DMS53 (cell line): ENCODE results near the gene SLIT3.

ENCODE experiments used
- DNase-seq: peaks from one replicate; lab custom pipeline; 2025; lab: John Stamatoyannopoulos, UW

SLIT3 gene

DNA sequence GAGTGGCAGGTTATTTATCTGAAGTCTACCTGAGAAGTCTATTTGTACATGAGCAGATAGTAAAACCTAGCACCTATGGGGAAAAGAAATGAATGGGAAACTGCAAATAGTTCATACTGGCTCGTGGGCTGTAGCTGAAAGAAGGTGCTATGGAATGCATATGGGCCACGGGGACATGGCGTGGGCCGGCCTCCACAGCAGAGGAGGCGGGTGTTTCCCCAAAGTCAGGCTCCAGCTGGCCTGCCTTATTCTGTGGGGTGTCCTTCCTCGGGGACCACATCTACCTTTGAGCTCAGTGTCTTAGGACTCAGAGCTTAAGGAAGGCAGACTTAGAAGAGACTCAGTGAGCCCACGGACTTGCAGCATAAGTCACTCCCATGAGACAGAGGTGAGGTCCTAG lies 371.3 kb downstream of the SLIT3 start:
- DNase-seq = no peak

DNA sequence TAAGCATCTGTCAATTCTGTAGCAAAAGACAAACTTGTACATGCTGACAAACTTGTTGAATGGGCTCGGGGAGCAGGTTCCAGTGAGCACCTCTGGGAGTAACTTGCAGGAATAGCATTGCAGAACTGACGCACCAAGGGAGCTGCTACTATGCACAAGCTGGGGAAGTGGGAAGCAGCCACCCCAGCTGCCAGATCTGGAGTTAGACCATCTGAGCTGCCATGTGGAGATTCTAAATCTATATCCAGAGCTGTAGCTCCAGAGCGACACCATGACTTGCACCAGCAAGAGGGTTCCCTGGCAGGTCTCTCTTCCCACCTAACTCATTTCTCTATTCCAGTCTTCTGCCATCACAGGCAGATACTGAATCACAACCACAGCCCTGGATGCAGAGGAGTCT lies 375.8 kb downstream of the SLIT3 start:
- DNase-seq = no peak

DNA sequence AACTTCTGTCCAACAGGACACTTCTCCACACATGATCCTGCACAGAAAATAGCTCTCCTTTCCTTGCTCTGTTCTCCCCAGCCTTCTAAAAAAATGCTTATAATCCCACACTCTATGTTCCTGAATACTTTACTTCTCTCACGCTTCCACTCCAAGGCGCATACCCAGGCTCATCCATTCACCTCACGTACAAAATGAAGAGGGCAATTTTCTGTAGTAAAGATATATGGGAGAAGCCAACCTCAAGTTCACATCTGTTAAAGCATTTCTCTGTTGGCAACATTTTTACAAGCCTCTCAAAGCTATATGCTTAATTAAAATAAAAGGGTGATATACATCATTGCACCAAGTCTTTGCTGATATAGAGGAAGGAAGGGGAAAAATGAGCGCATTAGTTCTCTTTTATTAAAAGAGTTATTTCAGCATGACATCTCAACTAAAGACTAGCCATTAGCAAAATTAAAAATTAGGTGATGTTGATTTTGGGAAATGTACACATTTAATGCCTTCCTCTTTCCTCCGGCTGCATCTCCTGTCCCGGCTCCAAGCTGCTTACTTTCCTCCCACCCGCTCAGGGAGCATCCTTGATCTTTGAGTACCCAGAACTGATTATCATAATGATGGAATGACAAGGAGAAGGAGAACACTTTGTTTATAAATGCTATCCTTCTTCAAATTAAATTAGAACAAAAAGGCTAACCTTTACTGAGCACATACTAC lies 379.6 kb downstream of the SLIT3 start:
- DNase-seq = no peak

DNA sequence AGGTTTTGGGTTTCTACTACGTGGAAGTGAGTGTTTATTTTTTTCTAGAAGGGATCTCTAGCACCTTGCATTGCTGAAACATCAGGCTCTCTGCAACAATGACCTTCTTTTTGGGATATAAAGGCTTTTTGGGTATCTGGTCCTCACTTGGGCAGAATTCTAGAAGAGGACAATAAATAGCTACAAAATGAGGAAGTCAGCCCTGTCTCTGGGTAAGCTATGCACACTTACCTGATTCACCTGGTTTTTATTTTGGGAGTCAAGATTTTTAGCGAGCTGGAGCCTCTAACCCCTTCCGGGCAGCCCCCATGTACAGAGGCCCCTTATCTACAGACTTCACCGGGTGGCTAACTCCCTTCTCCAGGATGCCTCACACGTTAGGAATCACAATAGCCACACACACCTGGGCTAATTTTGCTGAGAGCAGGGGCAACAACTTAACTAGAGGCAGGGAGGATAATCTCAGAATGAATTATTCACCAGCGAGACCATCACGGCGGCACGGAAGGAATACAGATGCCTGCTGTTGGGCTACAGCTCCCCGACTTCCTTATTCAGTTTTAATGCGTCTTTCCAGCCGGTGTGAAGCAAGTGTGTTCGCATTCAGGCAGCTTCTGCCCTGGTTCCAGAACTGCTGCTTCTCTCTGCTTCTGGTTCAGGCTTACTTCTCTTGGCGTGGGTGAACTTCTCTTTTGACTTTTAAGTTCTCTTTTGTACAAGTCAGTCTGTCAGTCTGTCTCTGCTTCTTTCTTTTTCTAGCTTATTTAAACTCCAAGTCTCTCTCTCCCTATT lies 380.7 kb downstream of the SLIT3 start:
- DNase-seq = no peak

DNA sequence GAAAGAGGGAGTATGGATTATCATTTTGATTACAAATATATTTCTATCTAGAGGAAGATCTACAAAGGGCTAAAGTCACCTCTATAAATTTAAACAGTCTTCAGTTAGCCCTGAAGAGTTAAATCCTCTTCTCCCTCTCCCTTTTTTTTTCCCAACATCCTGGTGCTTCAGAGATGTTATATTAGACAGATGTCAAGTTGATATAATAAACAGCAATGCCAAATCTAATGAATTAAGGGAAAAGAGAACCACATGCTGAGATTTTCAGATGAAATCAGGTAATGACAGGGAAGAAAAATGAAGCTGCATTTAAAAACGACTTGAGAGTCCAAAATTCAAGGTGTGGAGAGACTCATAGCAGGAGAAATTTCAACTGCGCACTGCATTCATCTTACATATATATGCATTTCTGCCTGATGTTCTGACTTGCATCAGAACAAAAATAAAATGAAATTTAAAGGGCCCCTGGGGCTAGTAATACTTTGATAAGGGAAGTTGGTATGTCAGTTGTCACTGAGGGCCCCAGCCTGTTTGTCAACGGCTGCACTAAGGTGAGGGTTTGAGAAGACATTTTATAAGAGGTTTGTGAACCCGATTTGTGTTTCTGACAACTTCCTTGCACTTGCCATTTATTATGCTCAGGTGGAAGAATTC lies 382.9 kb downstream of the SLIT3 start:
- DNase-seq = no peak

DNA sequence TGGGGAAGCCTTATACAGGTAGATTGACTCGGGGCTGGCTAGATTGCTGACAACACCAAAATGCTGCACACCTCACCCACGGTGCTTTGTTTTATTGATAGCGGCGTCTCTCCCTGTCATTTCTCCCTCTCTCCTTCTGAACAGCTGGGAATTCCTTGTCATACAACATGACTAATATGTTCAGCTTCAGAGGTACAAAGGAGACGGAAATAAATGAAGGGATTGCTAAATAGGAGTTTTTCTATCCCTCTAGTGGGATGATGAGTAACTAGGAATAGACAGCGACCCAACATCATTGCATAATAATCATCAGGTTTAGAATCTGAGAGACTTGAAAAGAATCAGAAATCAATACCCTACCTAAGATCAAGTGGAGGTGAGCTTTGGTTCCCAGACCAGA lies 384.1 kb downstream of the SLIT3 start:
- no peak for DNase-seq

DNA sequence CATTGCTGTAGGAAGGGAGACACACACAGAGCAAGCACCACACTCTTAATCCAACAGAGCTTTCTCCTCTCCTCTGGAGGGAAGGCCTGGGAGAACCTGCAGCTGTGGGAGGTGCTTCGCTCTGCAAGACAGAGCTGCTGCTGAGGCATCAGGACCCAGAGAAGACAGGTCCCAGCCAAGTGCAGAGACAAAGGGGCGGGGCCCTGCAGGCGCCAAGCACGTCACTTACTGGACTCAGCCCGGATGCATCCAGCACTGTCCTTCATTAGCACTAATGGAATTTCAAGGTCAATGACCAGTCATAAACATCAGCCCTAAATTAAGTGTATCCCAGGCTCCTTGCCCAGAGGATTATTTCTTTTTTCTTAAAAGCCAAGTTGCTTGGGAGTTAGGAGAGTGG lies 384.7 kb downstream of the SLIT3 start:
- DNase-seq = no peak

DNA sequence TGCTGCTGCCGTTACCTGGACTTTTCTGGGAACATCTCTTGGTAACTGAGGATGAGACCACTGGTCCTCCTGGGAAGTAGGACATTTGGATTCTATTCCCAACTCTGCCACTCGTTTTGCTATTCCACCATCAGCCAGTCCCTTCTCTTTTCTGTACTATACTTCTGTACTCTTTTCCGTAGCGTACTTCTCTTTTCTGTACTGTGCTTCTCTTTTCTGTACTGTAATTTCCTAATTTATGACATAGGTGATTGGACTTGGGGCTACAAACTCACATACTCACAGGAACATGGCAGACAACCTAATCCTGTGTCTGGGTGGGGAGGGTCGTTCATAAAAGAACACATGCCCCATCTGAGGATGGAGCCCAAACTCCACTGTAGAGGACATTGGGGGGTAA lies 386.4 kb downstream of the SLIT3 start:
- no peak for DNase-seq

DNA sequence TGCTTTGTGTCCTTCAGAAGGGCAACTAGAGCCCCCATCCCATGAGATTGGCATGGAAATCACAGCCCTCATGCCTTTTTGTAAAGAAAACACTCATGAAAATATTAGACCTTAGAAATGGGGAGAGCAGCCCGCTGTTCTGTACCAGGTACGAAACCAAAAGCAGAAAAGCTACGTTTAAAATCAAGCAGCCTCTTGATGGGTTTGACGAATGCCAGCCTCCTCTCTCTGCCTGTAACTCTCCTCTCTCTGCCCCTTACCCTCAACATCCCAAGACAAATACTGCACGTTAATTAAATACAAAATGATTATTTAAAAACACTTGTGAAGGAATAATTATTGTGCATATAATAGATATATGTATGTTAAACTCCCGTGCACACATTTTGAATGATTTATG lies 390.1 kb downstream of the SLIT3 start:
- no peak for DNase-seq

DNA sequence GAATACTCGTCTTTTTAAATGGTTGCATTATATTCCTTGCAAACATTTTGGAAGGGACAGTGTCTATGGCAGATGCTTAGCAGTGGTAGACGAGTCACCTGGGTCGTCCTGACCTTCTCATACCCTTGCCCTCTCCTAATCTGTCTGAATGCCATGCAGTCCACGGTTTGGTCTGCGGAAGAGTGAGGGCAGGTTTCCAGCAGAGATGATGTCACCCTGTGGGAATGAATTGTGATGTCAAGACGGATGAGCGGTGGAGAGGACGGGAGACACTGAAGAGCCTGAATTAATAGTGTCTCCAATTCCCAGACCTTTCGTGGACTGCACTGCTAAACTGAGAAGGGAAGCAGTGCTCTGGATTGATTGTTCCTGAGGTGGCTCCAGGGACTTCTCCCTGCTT lies 392.7 kb downstream of the SLIT3 start:
- no peak for DNase-seq

DNA sequence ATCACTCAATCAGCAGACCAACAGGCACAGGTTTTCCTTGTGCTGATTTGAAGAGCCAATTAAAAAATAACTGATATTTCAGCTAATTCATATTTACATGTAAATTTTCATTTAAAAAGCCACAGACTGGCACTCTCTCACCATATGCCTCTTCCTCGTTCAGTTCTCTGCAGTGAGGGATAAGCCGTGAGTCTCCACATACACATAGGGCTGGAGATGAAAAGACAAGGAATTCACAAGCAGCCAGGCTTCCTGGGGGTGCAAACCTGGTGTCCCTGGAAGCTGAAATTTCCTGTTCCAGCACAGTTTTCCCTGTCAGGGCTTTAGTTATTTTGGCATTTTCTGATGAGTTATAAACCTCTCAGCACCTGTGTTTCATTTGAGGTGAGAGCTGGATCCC lies 397.9 kb downstream of the SLIT3 start:
- DNase-seq = no peak

DNA sequence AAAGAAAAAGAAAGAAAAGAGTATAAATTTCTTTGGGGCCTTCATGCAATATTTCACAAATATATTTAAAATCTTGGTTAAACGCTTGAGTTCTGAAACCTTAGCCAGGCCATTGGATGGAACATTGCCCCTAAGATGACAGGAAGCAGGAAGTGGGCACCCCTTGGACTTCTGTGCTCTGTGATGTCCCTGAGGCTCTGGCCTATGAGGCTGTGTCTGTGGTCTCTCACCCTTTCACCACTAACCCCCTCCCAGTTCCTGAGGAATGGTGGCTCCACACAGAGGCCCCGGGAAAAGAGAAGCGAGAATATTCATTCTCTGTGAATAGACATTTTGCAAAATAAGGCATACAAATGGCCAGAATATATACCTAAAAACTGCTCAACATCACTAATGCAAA lies 401.3 kb downstream of the SLIT3 start:
- no peak for DNase-seq

DNA sequence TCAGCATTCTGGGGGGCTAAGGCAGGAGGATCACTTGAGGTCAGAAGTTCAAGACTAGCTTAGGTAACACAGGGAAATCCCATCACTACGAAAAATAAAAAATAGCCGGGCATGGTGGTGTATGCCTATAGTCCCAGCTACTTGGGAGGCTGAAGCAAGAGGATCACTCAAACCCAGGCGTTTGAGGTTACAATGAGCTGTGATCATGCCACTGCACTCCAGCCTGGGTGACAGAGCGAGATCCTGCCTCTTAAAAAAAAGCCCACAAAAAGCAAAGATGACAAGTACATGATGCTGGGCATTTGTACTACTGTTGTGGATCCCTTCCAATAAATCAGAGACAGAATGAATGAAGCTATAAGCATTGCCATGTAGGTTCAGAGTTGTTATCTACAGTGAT lies 401.7 kb downstream of the SLIT3 start:
- no peak for DNase-seq

DNA sequence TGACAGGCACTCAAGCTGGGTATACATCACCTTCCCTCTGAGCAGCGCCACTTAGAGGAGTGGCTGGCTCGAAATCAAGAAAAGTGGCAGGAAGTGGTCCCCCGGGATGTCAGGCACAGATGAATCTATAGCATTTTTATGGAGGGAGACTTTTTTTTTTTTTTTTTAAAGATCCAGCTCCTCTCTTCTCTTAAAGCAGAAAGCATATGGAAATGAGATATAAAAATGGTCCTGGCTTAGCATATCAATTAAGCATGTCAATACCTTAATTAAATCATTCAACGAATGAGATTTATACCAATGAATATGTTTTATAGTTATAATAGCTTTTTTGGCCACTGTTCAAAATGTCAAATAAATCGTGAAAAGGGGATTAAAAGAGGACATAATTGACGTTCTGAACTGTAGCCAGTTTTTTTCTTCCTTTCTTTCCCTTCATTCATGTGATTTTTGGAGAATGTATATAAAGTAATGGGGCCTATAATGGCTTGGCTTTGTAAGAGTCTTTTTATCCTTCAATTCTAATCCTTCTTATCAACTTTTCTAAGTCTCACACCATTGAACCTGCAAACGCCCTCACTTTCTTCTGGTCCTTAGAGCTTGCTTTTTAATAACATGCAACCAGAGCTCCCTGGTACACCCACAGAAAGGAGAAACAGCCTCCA lies 402.6 kb downstream of the SLIT3 start:
- DNase-seq = no peak

DNA sequence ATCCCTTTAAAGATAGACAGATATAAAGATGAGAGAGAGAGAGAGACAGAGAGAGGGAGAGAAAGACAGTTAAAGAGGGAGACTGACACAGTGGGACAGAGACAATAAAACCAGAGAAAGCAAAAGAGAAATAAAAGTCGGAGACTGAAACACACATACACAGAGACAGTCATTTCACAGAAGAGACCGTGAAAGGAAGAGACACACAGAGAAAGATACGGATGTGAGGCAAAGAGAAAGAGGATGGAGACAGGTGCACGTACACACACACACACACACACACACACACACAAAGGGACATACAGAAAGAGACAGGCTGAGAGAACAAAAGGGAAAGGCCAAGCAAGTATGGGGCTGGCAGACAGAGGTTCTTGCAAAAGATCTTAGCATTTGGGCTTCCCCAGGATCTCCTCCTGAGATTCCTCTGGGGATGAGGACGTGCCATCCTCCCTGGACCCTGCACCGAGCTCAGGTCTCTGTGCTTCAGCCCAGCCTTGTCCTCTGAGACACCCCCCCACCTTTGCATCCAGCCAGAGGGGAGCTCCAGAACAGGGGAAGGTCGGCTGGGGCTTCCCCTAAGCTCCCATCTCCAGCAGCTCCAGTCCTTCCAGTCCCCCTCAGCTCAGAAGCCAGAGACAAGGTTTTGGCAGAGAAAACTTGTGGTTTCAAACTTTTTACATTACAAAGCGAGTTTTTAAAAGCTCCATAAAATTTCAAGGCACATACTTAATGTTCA lies 403.4 kb downstream of the SLIT3 start:
- no peak for DNase-seq

DNA sequence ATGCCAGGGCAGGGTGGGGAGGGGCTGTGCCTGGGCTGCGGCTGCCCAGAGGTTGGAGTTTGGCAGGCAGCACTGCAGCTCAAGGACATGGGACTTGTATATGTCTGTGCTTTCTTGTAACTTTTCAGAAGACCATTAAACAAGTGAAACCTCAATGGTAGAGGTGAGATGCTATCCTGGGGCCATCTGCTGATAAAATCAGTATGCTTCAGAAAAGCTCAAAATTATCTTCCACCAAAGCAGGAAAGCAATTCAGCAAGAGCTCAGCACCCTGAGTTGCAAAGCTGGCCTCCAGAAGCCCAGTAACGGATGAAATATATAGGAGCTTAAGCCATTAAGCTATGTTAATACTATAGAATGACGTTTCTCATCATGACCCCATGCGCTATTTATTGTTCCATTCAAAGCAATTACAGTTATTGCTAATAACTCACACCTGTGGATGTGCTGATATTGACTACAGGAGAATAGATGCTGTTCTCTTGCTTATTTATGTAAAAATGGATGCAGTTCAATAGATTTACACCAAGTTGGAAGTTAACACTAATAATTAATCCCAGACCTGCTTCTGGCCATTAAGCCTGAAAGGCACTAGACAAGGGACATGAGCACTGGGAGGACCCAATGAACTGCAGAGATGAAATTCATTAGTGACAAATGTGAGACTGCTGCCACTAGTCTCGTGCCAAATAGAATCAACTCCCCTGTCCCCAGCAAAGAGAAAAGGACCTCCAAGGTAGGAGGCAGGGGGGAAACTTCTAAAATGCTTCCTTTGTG lies 405.5 kb downstream of the SLIT3 start:
- DNase-seq = no peak

DNA sequence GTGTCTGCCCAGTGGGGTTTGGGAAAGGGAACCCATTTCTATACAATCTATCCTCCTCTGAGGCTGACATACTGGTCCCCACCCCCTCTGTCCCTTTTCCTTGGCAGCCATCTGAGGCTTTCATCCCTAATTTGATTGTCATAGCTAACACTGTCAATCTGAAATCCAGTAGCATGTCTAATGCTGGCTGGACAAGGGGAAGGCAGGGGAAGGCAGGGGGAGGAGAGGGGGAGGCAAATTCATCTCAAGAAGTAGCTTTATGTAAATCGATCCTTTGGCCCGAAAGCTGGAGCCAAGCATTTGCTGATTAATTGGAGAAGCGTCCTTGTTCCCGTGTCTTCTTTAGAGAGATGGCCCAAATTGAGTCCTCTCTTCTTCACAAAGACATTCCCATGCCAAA lies 407.7 kb downstream of the SLIT3 start:
- no peak for DNase-seq

DNA sequence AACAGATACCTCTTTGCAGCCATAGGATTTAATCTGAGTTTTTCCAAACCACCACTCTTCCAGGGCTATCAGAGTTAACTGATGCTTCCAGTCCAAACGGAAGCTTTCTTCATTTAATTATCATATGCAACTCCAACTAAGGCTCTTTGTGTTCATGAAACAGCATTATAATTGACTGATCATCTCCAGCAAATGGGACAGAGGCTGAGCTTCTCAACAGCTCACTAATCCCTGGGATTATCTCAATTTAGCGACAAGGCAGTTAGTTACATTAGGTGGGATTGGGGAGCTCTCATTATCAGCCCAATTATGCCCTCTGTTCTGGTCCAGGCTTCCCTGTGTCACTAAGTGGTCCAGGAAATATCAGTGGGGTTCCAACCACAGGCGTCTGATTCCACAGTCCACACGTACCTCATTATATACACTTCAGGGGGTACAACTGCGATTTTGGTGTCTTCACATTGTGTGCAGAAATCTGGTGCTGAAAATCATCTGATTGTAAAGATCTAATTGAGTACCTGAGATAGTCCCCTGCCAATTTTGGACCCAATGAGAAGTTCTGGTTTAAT lies 408.2 kb downstream of the SLIT3 start:
- DNase-seq = no peak

DNA sequence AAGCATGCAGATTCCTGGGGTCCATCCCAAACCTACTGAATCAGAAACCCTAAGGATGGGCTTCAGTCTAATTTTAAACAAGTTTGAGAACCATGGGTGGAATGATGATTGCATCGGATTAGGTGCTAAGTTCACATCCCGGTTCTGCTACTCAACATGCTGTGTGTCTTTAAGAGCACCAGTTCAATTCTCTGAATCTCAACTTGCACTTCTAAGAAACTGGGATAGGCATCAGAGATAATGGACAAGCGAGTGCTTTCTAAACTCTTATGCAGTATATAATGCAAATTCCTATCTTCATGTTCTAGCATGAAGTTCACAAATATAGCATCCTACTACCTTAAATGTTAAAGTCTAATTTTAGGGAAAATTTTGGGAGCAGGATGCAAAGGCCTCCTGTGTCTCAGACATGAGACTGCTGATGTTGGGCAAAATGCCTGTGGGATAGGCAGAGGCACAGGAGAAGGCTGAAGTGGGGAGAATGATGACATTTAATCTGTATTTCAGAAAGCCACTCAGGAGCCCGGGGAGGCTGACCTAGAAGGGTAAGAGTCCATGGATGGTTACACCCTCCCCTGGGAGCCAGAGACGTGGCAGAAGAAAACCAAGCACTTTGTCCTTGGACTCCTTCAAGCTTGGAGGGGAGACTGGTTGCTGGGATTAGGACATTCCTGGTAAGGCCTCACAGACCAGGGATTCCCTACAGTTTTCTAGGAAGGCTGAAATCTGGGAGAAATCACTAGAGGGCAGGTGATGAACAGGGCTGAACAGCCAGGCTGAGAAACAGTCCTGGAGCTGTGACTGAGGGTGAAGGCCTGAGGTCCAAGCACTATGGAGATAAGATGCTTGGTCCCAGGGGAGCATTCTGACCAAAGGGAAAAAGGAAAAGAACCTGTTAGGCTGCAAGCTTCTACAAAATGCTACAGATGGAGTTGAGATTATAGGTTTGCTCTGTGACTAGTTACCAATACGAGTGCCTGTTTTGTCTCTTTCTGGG lies 409.8 kb downstream of the SLIT3 start:
- no peak for DNase-seq

DNA sequence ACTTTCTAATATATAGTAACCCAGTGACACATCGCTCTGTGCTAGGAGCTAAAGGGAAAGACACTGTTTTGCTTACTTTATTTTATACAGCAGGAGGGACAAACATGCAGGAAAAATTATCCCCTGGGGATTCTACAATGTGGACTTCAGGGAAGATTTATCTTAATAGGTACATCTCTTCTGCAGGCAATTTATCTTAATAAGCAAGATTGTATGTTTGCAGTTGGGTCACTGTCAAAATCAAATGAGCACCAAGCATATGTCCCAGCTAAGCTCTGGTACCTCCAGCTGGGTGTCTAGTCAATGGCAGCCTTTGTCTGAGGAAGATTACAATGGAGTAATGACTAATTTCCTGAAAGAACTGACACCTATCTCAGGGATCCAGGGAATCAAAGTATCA lies 411.9 kb downstream of the SLIT3 start:
- no peak for DNase-seq
